ENCODE results near the gene PSMA2.

The PSMA2 gene

GRCh38 chr7:42914009-42914408 lies 18.0 kb downstream of the PSMA2 start:
- ATAC-seq (ENCODE audit: insufficient read depth, low read depth) (no peak), DNase-seq (no peak)
- H4K20me1 ChIP-seq (ENCODE audit: insufficient read depth, low read length): 0 out of 2 replicates have a peak, but pooled peaks cover 1% of the 10 kb centered on the region
- H3K9ac ChIP-seq (ENCODE audit: low read depth, low read length): no peak overlapping the region
- H3K36me3 ChIP-seq (ENCODE audit: insufficient read depth, low read length): peaks cover 42% of the 10 kb centered on the region
- H3K9me3 ChIP-seq (ENCODE audit: insufficient read depth, low read length, severe bottlenecking): no peaks in the 10 kb centered on the region
- peak overlapping the region; percentile 38 for H3K27ac ChIP-seq (ENCODE audit: low read length)
- H3K4me3 ChIP-seq (ENCODE audit: low read depth in 1 of 2, low read length in 2 of 2): no peak overlapping the region
- no peak overlapping the region for H3K4me2 ChIP-seq (ENCODE audit: insufficient read depth, low read length)
- H3K79me2 ChIP-seq (ENCODE audit: insufficient read depth, low read length): peaks cover 12% of the 10 kb centered on the region
- peaks cover 41% of the 10 kb centered on the region for H3K4me1 ChIP-seq (ENCODE audit: insufficient read depth, low read length)
- no peak for TF ChIP-seq EZH2 (IDR thresholded peaks at IDR 0.05; ENCODE audit: borderline replicate concordance, low read depth, low read length, severe bottlenecking)
- TF ChIP-seq CTCF (IDR thresholded peaks at IDR 0.05; ENCODE audit: borderline replicate concordance, extremely low read depth, low read length, poor library complexity, severe bottlenecking): no peak
- no peak overlapping the region for H2AFZ ChIP-seq (ENCODE audit: low read depth, low read length)
- no peaks in the 10 kb centered on the region for H3K27me3 ChIP-seq (ENCODE audit: insufficient read depth, low read length, poor library complexity)

- TF ChIP-seq CTCF (IDR thresholded peaks at IDR 0.05; ENCODE audit: borderline replicate concordance, extremely low read depth, low read length, poor library complexity, severe bottlenecking): no peak
- no peak for TF ChIP-seq EZH2 (IDR thresholded peaks at IDR 0.05; ENCODE audit: borderline replicate concordance, low read depth, low read length, severe bottlenecking)
- Histone ChIP-seq H3K27me3 (ENCODE audit: insufficient read depth, low read length, poor library complexity) (no peaks in the 10 kb centered on the region), H3K9me3 (ENCODE audit: insufficient read depth, low read length, severe bottlenecking) (no peaks in the 10 kb centered on the region), H3K36me3 (ENCODE audit: insufficient read depth, low read length) (peaks cover 39% of the 10 kb centered on the region), H3K79me2 (ENCODE audit: insufficient read depth, low read length) (peaks cover 12% of the 10 kb centered on the region), H3K9ac (ENCODE audit: low read depth, low read length) (no peak overlapping the region), H4K20me1 (ENCODE audit: insufficient read depth, low read length) (no peaks in the 10 kb centered on the region), H3K4me1 (ENCODE audit: insufficient read depth, low read length) (peaks cover 41% of the 10 kb centered on the region), H3K27ac (ENCODE audit: low read length) (peak overlapping the region; percentile 38), H3K4me3 (ENCODE audit: low read depth in 1 of 2, low read length in 2 of 2) (no peak overlapping the region), H3K4me2 (ENCODE audit: insufficient read depth, low read length) (no peak overlapping the region), H2AFZ (ENCODE audit: low read depth, low read length) (no peak overlapping the region)
- no peak for ATAC-seq (ENCODE audit: insufficient read depth, low read depth)
- DNase-seq: no peak
Observed at GRCh38 chr7:42913591-42913990, 18.4 kb downstream of the PSMA2 start.

- TF ChIP-seq CTCF (IDR thresholded peaks at IDR 0.05; ENCODE audit: borderline replicate concordance, extremely low read depth, low read length, poor library complexity, severe bottlenecking): no peak
- TF ChIP-seq EZH2 (IDR thresholded peaks at IDR 0.05; ENCODE audit: borderline replicate concordance, low read depth, low read length, severe bottlenecking): no peak
- peaks cover 41% of the 10 kb centered on the region for H3K4me1 ChIP-seq (ENCODE audit: insufficient read depth, low read length)
- peaks cover 21% of the 10 kb centered on the region for H3K36me3 ChIP-seq (ENCODE audit: insufficient read depth, low read length)
- peak within 1 kb of the TSS; percentile 95 for H2AFZ ChIP-seq (ENCODE audit: low read depth, low read length)
- peak within 1 kb of the TSS; percentile 84 for H3K27ac ChIP-seq (ENCODE audit: low read length)
- ATAC-seq (ENCODE audit: insufficient read depth, low read depth) (peak; percentile 94), DNase-seq (peak; percentile 96)
- peak within 1 kb of the TSS; percentile 88 for H3K4me2 ChIP-seq (ENCODE audit: insufficient read depth, low read length)
- H4K20me1 ChIP-seq (ENCODE audit: insufficient read depth, low read length): no peaks in the 10 kb centered on the region
- H3K9ac ChIP-seq (ENCODE audit: low read depth, low read length): peak within 1 kb of the TSS; percentile 81
- H3K4me3 ChIP-seq (ENCODE audit: low read depth in 1 of 2, low read length in 2 of 2): peak within 1 kb of the TSS; percentile 54 to 70; a peak in 3 of 4 replicates
- no peaks in the 10 kb centered on the region for H3K9me3 ChIP-seq (ENCODE audit: insufficient read depth, low read length, severe bottlenecking)
- peaks cover 12% of the 10 kb centered on the region for H3K79me2 ChIP-seq (ENCODE audit: insufficient read depth, low read length)
- no peaks in the 10 kb centered on the region for H3K27me3 ChIP-seq (ENCODE audit: insufficient read depth, low read length, poor library complexity)
Observed at GRCh38 chr7:42911454-42912447, 20.2 kb downstream of the PSMA2 start, which contains the start of gene C7orf25. C7orf25 (minus strand) TSS chr7:42912070; CDS start chr7:42910900, 1,170 bp downstream.
